ENCODE results near the gene POMP. TPM values are rescaled to one million over a fixed set of nuclear protein-coding genes. Genes with fewer than 3 reads are reported as not detected.

Gene POMP
- total and polyA plus RNA-seq, 12 donors: 40.1 to 187 (median 65.3) TPM

GRCh38 chr13:28655561-28655960 lies 3.4 kb upstream of the POMP start:
- Histone ChIP-seq H3K9me3 (replicated peaks in 1 of 3) (no peaks in the 10 kb centered on the region), H3K27me3 (no peaks in the 10 kb centered on the region), H3K4me3 (no peak overlapping the region), H3K4me1 (replicated peaks in 1 of 2) (peaks cover 17 to 33% of the 10 kb centered on the region in 2 donors), H3K27ac (no peak overlapping the region), H3K36me3 (replicated peaks in 1 of 2) (no peaks in the 10 kb centered on the region)
- no peak for DNase-seq
- 46 to 60% (median 57%) methylated on average over 3 of the region's 3 CpGs for WGBS, 4 donors
- TF ChIP-seq, protein P1, sequence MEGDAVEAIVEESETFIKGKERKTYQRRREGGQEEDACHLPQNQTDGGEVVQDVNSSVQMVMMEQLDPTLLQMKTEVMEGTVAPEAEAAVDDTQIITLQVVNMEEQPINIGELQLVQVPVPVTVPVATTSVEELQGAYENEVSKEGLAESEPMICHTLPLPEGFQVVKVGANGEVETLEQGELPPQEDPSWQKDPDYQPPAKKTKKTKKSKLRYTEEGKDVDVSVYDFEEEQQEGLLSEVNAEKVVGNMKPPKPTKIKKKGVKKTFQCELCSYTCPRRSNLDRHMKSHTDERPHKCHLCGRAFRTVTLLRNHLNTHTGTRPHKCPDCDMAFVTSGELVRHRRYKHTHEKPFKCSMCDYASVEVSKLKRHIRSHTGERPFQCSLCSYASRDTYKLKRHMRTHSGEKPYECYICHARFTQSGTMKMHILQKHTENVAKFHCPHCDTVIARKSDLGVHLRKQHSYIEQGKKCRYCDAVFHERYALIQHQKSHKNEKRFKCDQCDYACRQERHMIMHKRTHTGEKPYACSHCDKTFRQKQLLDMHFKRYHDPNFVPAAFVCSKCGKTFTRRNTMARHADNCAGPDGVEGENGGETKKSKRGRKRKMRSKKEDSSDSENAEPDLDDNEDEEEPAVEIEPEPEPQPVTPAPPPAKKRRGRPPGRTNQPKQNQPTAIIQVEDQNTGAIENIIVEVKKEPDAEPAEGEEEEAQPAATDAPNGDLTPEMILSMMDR (IDR thresholded peaks at IDR 0.05): no peak
- TF ChIP-seq POLR2A (IDR thresholded peaks at IDR 0.05): no peak
- intact Hi-C loops (cut with DNase I): no loop called here

- Histone ChIP-seq H3K9me3 (replicated peaks in 1 of 3) (no peaks in the 10 kb centered on the region), H3K27me3 (no peaks in the 10 kb centered on the region), H3K4me1 (replicated peaks in 1 of 2) (peaks cover 19 to 47% of the 10 kb centered on the region in 2 donors), H3K36me3 (replicated peaks in 1 of 2) (peaks cover 0 to 12% of the 10 kb centered on the region in 2 donors), H3K4me3 (peak overlapping the region; percentile 83 to 95 (median 86)), H3K27ac (peak overlapping the region; percentile 84 to 98 (median 95))
- intact Hi-C loops (cut with DNase I): no loop called here
- DNase-seq: no peak
- TF ChIP-seq POLR2A (IDR thresholded peaks at IDR 0.05): no peak
- TF ChIP-seq, protein P1 (IDR thresholded peaks at IDR 0.05): peak in 3 of 6 experiments; percentile 17 to 27 (median 26)
- WGBS, 4 donors: 28 to 32% (median 32%) methylated on average over 12 of the region's 12 CpGs
Observed at GRCh38 chr13:28657784-28658538, 969 bp upstream of the POMP start.

DNA sequence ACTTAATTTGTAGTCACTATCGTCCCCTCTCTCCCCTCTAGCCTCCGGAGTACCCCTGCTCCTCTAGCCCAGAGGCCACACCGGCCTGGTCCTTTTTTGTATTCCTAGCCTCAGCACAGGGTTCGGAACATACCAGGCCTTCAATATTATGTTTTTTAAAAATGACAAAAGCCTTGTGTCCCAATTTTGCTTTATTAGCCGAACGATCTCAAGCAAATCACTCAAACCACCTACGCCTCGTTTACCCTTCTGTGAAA lies 463 bp upstream of the POMP start:
- H3K27ac ChIP-seq: peak overlapping the region; percentile 84 to 98 (median 95)
- peak in 1 of 7 donors; percentile 20 for DNase-seq

GRCh38 chr13:28659621-28659970 lies 666 bp downstream of the POMP start:
- no peaks in the 10 kb centered on the region for H3K9me3 ChIP-seq (replicated peaks in 1 of 3)
- no peaks in the 10 kb centered on the region for H3K27me3 ChIP-seq
- DNase-seq: peak in 1 of 7 donors; percentile 13
- no peak for TF ChIP-seq POLR2A (IDR thresholded peaks at IDR 0.05)
- TF ChIP-seq, protein P1 (IDR thresholded peaks at IDR 0.05): no peak
- H3K4me1 ChIP-seq (replicated peaks in 1 of 2): peaks cover 19 to 47% of the 10 kb centered on the region in 2 donors
- peak overlapping the region; percentile 84 to 98 (median 95) for H3K27ac ChIP-seq
- peak overlapping the region; percentile 83 to 95 (median 86) for H3K4me3 ChIP-seq
- intact Hi-C loops (cut with DNase I): no loop called here
- H3K36me3 ChIP-seq (replicated peaks in 1 of 2): peaks cover 0 to 28% of the 10 kb centered on the region in 2 donors
- WGBS, 4 donors: 4 to 9% (median 6%) methylated on average over 4 of the region's 4 CpGs

More for the DNA sequence above, 463 bp upstream of the POMP start:
- H3K4me3 ChIP-seq: peak overlapping the region; percentile 83 to 95 (median 86)
- H3K9me3 ChIP-seq (replicated peaks in 1 of 3): no peaks in the 10 kb centered on the region
- 0 to 1% (median 1%) methylated on average over 8 of the region's 8 CpGs for WGBS, 4 donors
- TF ChIP-seq, protein P1 (IDR thresholded peaks at IDR 0.05): no peak
- no peak for TF ChIP-seq POLR2A (IDR thresholded peaks at IDR 0.05)
- peaks cover 0 to 17% of the 10 kb centered on the region in 2 donors for H3K36me3 ChIP-seq (replicated peaks in 1 of 2)
- peaks cover 19 to 47% of the 10 kb centered on the region in 2 donors for H3K4me1 ChIP-seq (replicated peaks in 1 of 2)
- intact Hi-C loops (cut with DNase I): no loop called here
- H3K27me3 ChIP-seq: no peaks in the 10 kb centered on the region

Measured in adrenal gland (tissue), 12 donors.